ENCODE data around the gene RELCH.

DNA sequence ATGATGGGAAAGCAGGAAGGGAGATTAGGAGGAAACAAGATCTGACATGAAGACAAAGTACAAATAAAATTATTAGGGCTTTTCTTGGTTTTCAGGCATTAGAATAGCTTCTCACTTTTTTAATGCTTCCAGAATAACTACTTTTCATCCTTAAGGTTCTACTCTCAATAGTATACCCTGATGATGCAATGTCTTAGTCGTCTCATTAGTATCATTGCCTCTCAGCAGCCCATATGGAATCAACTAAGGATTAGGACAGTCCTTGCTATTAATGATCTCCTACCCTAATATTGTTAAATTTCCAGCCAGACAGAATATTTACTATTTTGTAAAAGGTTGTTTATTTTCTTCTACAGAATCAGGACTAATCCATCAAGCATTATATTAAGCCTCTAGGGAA, 55.9 kb downstream of the RELCH start:
- no peak for TF ChIP-seq POLR2AphosphoS5 (IDR thresholded peaks at IDR 0.05; ENCODE audit: borderline replicate concordance, low read depth, low read length)
- TF ChIP-seq EZH2 (IDR thresholded peaks at IDR 0.05) = no peak

All from SK-N-MC (cell line).